Measurements from ENCODE around the gene CFAP74. TPM values are rescaled to one million over a fixed set of nuclear protein-coding genes. Genes with fewer than 3 reads are reported as not detected.

CFAP74 gene
- total and polyA plus RNA-seq, 2 donors (not counting 3 experiments of a cell fraction or from before 2014, with no cell fraction given): not detected

- Histone ChIP-seq H3K9ac (replicated peaks; ENCODE audit: extremely low read depth, insufficient read depth, low read length) (peak within 1 kb of the TSS; percentile 96), H3K9me3 (replicated peaks; ENCODE audit: control insufficient read depth, insufficient read depth, low read length) (no peaks in the 10 kb centered on the region), H3K4me3 (replicated peaks in 1 of 3; ENCODE audit: insufficient read depth in 1 of 3, low read depth in 1 of 3, low read length in 3 of 3) (peak within 1 kb of the TSS; percentile 79 to 99 (median 99)), H3K27ac (ENCODE audit: insufficient read depth, low read depth, low read length) (peak within 1 kb of the TSS; percentile 83), H3K4me2 (ENCODE audit: insufficient read depth, low read length) (peak within 1 kb of the TSS; percentile 31), H3K36me3 (ENCODE audit: control insufficient read depth in 2 of 2, extremely low read depth in 1 of 2, insufficient read depth in 2 of 2, low read length in 2 of 2) (no peaks in the 10 kb centered on the region), H3K9me1 (replicated peaks; ENCODE audit: control insufficient read depth, extremely low read depth, insufficient read depth, low read length) (no peaks in the 10 kb centered on the region), H4K20me1 (replicated peaks; ENCODE audit: control insufficient read depth, extremely low read depth, insufficient read depth, low read length) (peaks cover 15% of the 10 kb centered on the region), H2AFZ (ENCODE audit: low read depth, low read length) (peak within 1 kb of the TSS; percentile 55), H3K79me2 (ENCODE audit: control insufficient read depth, insufficient read depth, low read length) (peaks cover 47% of the 10 kb centered on the region), H3K27me3 (ENCODE audit: control insufficient read depth in 2 of 2, insufficient read depth in 2 of 2, low read length in 2 of 2) (no peaks in the 10 kb centered on the region), H3K4me1 (ENCODE audit: control insufficient read depth, extremely low read depth, insufficient read depth, low read length) (peaks cover 22% of the 10 kb centered on the region)
- FAIRE-seq: peak; percentile 66
- DNase-seq (ENCODE audit: low read depth, low spot score): peak; percentile 86
- dilution Hi-C loops (cut with MboI; ENCODE audit: extremely low pct_ligation_motif_present, low sequenced_read_pairs) (no loop called here), intact Hi-C loops (cut with micrococcal nuclease) (loop anchor here (1.0 kb wide), 2 partner anchors 16 to 32 kb away; no protein-coding TSS in a partner anchor)
- CTCF ChIA-PET: interaction anchor here (1.6 kb wide), 1 partner anchor 18 kb away, joined by 7 read pairs; no protein-coding TSS in a partner anchor
- TF ChIP-seq MAX (IDR thresholded peaks at IDR 0.05; ENCODE audit: insufficient read depth, insufficient read length): no peak
- no peak for TF ChIP-seq FOS (IDR thresholded peaks at IDR 0.05; ENCODE audit: borderline replicate concordance, insufficient read depth, low read length)
- no peak for TF ChIP-seq JUN (IDR thresholded peaks at IDR 0.05; ENCODE audit: borderline replicate concordance, insufficient read depth, insufficient read length, low read depth)
- TF ChIP-seq GATA2 (IDR thresholded peaks at IDR 0.05; ENCODE audit: insufficient read depth, insufficient read length, low read depth, low read length): no peak
- TF ChIP-seq POLR2AphosphoS5 (IDR thresholded peaks at IDR 0.05; ENCODE audit: insufficient read depth, low read depth, low read length): peak; percentile 82
- TF ChIP-seq EZH2 (IDR thresholded peaks at IDR 0.05; ENCODE audit: borderline replicate concordance, low read depth, low read length, severe bottlenecking): no peak
- TF ChIP-seq MYC (IDR thresholded peaks at IDR 0.05; ENCODE audit: low read depth, low read length): no peak
- POLR2A ChIA-PET: no interaction called here
- no TSS peak for BruUV-seq (replicated peaks)
These were observed 112.9 kb downstream of the CFAP74 start, which contains the start of gene GNB1 for GRCh38 chr1:1890506-1891348. Gene GNB1, minus strand, starts transcription at chr1:1891087. Its CDS starts 65,634 bp downstream, at chr1:1825453.

Data from endothelial cell of umbilical vein (primary cell).